Heart left ventricle (tissue), 13 donors: ENCODE results near the gene ZNF865.

Experiments used
- CTCF ChIP-seq, 12 donors: fragments of 200-600 bp; sonication (generic) in 4 of 12; IDR thresholded peaks; one replicate each; pipeline versions ENCODE4 v1.5.0 to v1.8.0; 2018 to 2022; ENCODE audit warnings: antibody characterized with exemption in 12 of 12, mild to moderate bottlenecking in 5 of 12
- POLR2A ChIP-seq, 2 donors: fragments of 450-650 bp; IDR thresholded peaks; one replicate each; pipeline ENCODE4 v1.6.1; 2017; ENCODE audit warnings: antibody characterized with exemption in 2 of 2, mild to moderate bottlenecking in 2 of 2, moderate library complexity in 2 of 2
- donor health status: ischemic (EF 13 %, LVEDD 7.1; RV severe dilation, severe dysfunction).
- donor health status: DM: no; HTN: yes; CAD: no.
- donor health status: DM: no; HTN: no; CAD: no.
- donor health status: ischemic (EF 25% LVEDD 6.9; RV normal size, moderate dysfunction).
- donor health status: ischemic (EF 25% LVEDD 5.7; RV mildly dilated, moderate dysfunction).
- donor health status: ischemic (EF 35%, LVEDD 5.7; RV mildly dilated, moderate dysfunction).
- donor health status: nonischemic (EF 11% LVEDD 7.7; RV severe dilation, severe dysfunction).
- donor health status: DM: yes; HTN: yes; CAD: no.
- donor health status: PGD.
- donor health status: ischemic (EF 29% LVEDD 5.4; RV normal size, mild dysfunction).
- donor health status: nonischemic (EF 23%, LVEDD 6.1; RV moderate dilation, normal function).

GRCh38 chr19:55647732-55648584 lies 42.5 kb downstream of the ZNF865 start, which contains the start of gene CCDC106:
- no peak for TF ChIP-seq CTCF (IDR thresholded peaks at IDR 0.05)
- no peak for TF ChIP-seq POLR2A (IDR thresholded peaks at IDR 0.05)
